ENCODE measurements around the gene PCBP2.
"Not testable (repeated sequence)": the region's sequence is repeated elsewhere in the genome, so short reads cannot be mapped to it uniquely, and the experiment has no call there.

Gene PCBP2

DNA sequence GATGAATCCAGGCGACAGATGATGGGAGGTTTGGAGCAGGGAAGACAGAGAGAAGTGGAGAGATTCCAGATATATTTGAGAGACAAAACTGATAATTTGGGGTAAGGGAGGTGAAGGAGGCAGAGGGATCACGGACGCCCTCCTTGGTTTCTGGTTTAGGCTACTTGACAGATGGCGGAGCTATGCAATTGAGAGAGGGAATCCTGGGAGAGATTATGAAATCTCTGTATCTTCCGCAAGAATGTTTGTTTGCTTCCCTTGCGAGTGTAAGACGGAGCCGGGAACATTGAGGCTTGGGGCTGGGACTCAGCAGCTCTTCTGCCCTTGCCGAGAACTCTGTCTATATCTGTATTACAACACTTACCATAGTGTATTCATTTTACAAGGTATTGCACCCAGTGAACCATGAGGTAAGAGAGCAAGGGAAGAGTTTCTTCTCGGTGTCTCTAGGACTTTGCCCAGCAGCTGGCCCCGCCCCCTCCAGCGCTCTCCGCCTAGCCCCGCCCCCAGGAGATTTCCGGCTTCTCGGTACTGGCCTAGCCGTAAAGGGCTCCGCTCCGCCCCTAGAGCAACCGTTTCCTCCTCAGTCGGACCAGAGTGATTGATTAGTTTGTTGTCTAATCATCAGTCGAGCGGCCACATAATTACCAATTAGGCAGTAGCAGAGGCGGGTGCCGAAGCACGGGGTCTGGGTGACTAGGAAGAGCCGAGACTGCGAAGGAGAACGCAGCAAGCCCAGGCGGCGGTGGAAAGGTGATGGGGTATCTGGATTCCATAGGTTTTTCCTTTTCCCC lies 10.7 kb upstream of the PCBP2 start, which contains the start of gene PRR13:
Gene PRR13, plus strand, starts transcription at position 695 of the 794 bp plus-strand sequence. CDS start 981 bp downstream, outside the sequence.
- peak; percentile 99 for DNase-seq

- no peak for DNase-seq
Measured at GRCh38 chr12:53443955-53444354, 7.9 kb upstream of the PCBP2 start.

GRCh38 chr12:53444593-53445325 lies 7.1 kb upstream of the PCBP2 start:
- DNase-seq = not testable (repeated sequence)

GRCh38 chr12:53450936-53451335 lies 966 bp upstream of the PCBP2 start:
- DNase-seq = no peak

DNA sequence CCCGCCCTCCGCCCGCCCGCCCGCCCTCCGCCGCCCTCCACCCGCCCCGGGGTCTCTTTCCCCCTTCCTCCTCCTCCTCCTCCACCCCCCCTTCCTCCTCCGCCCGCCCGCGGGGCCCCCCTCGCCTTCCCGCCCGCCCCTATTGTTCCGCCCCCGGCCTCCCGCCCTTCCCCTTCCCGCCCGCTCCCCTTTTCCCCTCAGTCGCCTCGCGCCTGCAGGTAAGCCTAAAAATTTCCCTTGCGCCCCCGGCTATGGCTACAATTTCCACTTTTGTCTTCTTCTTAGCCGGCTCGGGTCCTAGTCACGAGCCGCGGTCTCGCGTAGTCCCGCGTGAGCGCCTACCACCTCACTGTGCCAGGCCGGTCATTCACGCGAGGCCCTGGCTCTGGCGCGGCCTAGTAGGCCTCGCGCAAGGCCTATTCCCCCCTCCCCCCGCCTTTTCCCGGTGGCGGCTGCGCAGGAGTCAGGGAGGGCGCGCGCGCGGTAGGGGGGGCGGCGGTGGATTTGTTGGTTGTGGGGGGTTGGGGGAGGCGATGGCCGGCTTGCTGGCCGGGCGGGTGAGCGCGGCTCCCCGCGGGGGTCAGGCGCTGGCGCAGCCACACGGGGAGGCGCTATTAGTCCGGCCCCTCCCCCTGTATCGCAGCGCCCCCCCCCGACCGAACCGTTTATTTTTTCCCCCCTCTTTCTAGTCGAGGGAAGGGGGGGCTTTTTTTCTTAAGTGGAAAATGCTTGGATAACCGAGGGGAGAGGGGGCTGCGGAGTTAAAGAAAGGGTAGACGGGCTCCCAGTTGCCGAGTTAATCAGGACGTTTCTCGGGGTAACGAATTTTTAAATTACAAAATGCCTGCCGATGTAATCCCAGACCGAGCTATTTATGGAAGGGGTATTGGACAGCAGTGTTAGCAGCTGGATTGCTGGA lies 516 bp downstream of the PCBP2 start:
- peak; percentile 71 to 72 for DNase-seq

DNA sequence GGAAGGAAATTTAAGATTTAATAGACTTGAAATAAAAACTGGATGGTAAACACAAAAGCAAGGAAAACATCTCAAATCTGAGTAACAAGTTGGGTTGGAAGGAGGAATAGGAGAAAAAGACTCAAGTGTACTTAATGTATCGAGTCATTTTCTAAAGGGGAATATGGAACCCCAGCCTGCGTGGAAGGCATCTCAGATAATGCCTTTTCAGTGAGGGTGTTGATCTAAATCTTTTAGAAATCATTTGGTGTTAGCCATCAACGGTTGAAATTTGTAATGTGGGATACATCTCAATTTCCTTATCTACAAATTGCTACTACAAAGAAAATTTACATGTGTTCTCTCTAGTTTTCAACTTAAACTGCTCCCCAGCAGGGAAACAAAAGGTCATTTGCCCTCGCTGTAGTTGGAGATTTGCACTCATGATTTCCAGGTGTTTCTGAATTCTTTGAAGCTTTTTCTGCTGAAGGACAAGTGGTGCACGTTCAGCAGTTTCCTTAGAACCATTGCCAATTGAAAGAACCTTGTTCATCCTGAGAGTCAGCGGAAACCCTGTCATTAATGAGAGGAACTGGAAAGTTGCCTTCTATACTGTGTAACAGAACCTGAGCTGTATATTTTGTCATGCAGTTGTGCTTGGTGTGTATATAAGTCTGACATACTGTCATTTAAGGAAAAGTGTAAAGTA lies 2.2 kb downstream of the PCBP2 start:
- DNase-seq = no peak

GRCh38 chr12:53454707-53455106 lies 2.8 kb downstream of the PCBP2 start:
- DNase-seq = no peak

- DNase-seq = no peak
Measured at GRCh38 chr12:53456654-53457366, 4.9 kb downstream of the PCBP2 start.

DNA sequence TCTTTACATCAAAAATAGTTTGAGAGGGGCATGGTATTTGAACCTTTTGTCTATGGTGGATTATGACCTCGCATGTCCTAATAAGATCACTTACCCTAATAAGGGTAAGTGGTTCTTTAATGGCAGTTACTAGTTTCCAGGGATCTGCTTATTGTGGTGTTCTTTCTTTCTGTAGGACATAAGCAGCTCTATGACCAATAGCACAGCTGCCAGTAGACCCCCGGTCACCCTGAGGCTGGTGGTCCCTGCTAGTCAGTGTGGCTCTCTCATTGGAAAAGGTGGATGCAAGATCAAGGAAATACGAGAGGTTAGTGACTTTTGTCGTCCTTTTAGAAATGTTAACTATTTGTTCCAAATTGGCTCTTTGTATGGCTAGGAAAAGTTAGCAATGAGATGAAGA lies 7.2 kb downstream of the PCBP2 start:
- no peak for DNase-seq

GRCh38 chr12:53461059-53461458 lies 9.2 kb downstream of the PCBP2 start:
- DNase-seq = no peak

DNA sequence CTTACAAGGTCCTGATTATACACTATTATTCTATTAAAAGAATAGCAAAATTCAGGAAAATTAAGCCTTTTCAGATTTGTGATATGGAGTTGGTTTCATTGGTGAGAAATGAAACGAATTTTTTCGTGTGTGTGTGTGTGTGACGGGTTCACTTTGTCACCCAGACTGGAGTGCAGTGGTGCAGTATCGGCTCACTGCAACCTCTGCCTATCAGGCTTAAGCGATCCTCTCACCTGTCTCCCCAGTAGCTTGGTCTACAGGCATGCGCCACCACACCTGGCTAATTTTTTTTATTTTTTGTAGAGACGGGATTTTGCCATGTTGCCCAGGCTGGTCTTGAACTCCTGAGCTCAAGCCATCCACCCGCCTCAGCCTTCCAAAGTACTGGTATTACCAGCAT lies 9.7 kb downstream of the PCBP2 start:
- no peak for DNase-seq

GRCh38 chr12:53462935-53463334 lies 11.0 kb downstream of the PCBP2 start:
- DNase-seq = no peak

GRCh38 chr12:53463802-53464560 lies 12.1 kb downstream of the PCBP2 start:
- DNase-seq = no peak

GRCh38 chr12:53464685-53465418 lies 12.9 kb downstream of the PCBP2 start:
- no peak for DNase-seq

- no peak for DNase-seq
Measured at GRCh38 chr12:53465679-53466078, 13.8 kb downstream of the PCBP2 start.

GRCh38 chr12:53466640-53467039 lies 14.7 kb downstream of the PCBP2 start:
- no peak for DNase-seq

- no peak for DNase-seq
Measured at GRCh38 chr12:53467082-53467481, 15.2 kb downstream of the PCBP2 start.

GRCh38 chr12:53467880-53468279 lies 16.0 kb downstream of the PCBP2 start:
- no peak for DNase-seq

DNA sequence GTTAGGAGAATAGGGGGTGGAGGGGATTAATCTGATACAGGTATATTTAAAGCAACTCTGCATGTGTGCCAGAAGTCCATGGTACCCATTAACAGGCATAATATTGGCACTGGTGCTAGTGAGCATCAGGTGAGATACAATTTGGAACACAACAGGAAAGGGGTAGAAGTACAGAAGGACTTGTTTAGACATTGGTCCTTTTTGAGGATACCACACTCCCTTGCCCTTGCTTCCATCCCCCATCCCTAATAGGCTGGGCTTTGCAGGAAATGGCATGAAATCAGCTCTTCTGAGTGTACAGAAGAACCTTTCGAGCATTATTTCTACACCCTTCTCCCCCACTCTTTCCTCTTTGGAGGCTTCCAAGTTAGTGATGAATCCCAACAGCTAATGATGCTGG lies 16.4 kb downstream of the PCBP2 start:
- no peak for DNase-seq

DNA sequence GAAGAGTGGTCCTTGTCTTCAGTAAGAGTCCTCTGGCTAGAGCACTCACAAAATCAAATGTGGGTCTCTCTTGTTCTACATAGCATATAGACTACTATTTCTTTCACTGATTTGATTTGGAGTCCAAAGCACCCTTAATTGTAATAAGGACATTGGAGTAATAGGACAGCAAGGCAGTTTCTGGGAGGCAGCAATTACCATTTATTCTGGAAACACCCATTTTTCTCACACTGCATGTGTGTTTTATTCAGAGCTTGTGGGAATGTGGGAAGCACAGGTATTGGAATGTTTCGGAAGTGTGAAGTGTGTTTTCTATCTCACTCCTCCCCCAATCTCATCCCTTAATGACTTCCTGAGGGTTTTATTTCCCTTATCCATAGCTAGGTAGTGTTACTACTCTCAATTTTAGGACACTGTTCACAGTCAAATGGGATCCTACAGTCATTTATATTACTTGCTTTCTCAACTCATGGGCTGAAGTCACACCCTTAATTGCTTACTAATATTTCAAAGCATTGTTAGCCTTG lies 20.2 kb downstream of the PCBP2 start:
- no peak for DNase-seq

Data from stimulated activated CD4-positive, alpha-beta T cell treated with anti-CD3 and anti-CD28 coated beads, Interleukin-4, amount 100 ng/mL, for 4 hours (primary cell).